ENCODE data around the gene ANO10.

The ANO10 gene

DNA sequence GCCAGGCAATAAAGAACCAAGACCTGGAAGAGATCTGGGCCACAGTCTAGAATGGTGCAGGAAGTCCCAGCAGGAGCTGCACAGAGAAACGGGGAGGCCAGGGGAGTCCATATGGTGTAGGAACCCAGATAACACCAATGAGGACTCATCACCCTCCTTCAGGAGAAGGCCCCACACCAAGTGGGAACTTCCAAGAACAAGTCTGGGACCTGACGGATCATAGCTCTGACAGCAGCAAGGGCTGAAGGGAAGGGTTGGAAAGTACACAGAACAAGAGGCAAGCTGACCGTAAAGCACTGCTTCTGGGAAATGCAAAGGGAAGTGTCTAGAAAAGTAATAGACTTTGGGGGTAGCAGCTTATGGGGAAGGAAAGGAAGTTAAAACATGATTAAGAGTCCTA, 34.5 kb downstream of the ANO10 start (continued):
- TF ChIP-seq ZNF335 (tag by site-specific recombination; conservative IDR thresholded peaks at IDR 0.05), result no peak
- TF ChIP-seq ZNF112 (tag by site-specific recombination; IDR thresholded peaks at IDR 0.05), result no peak
- no peak for TF ChIP-seq ZNF76 (tag by site-specific recombination; IDR thresholded peaks at IDR 0.05; ENCODE audit: borderline replicate concordance, low read depth)
- TF ChIP-seq, protein P1, sequence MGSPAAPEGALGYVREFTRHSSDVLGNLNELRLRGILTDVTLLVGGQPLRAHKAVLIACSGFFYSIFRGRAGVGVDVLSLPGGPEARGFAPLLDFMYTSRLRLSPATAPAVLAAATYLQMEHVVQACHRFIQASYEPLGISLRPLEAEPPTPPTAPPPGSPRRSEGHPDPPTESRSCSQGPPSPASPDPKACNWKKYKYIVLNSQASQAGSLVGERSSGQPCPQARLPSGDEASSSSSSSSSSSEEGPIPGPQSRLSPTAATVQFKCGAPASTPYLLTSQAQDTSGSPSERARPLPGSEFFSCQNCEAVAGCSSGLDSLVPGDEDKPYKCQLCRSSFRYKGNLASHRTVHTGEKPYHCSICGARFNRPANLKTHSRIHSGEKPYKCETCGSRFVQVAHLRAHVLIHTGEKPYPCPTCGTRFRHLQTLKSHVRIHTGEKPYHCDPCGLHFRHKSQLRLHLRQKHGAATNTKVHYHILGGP (tag by site-specific recombination; IDR thresholded peaks at IDR 0.05), result no peak

DNA sequence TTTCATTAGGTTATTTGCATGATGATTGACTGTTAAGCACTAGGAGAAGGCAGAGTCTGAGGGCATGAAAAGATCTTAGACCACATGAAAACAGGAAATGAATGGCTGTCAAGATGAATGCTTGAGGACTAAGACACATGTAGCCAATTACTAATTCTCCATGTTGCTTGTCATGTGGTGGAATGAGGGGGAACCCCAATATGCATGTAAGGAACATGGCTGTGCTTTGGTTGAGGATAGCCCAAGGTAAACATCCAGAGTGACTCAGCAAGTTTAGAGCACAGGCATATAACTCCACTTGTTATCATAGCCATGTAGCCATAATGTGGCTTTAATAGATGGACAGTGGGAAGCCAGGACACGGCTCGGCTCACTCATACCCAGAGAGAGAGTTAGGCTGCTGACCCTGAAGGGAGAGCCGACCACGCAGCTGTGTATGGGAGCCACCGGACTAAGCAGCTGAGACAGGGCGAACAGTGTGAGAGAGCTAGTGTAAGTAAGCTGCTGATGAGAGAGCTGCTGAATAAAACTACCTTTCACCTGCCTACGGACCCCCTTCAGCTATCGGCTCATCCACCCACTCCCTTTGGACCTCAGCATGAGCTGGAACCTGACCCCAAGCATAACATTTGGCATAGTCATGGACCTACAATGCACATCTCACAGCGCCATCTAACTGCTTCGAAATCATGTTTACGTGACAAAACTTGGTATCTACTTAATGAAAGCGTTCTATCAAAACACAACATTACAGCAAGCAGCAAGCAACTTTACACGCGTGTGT, 37.6 kb downstream of the ANO10 start:
- H3K9me3 ChIP-seq (ENCODE audit: control insufficient read depth, insufficient read depth, low read depth, low read length), result no peaks in the 10 kb centered on the region
- ChIA-PET POLR2A (no interaction called here), CTCF (no interaction called here)
- no peaks in the 10 kb centered on the region for H3K4me1 ChIP-seq (ENCODE audit: control insufficient read depth, insufficient read depth, low read length)
- no peak overlapping the region for H3K4me3 ChIP-seq (ENCODE audit: low read depth, low read length)
- H3K27ac ChIP-seq (ENCODE audit: extremely low read depth, low read depth, low read length), result no peak overlapping the region
- TF ChIP-seq, protein P2, sequence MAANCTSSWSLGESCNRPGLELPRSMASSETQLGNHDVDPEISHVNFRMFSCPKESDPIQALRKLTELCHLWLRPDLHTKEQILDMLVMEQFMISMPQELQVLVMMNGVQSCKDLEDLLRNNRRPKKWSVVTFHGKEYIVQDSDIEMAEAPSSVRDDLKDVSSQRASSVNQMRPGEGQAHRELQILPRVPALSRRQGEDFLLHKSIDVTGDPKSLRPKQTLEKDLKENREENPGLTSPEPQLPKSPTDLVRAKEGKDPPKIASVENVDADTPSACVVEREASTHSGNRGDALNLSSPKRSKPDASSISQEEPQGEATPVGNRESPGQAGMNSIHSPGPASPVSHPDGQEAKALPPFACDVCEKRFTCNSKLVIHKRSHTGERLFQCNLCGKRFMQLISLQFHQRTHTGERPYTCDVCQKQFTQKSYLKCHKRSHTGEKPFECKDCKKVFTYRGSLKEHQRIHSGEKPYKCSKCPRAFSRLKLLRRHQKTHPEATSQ (tag by site-specific recombination; IDR thresholded peaks at IDR 0.05), result no peak
- TF ChIP-seq ZNF239 (tag by site-specific recombination; IDR thresholded peaks at IDR 0.05) (no peak), KLF8 (tag by site-specific recombination; IDR thresholded peaks at IDR 0.05) (no peak), ZNF658 (tag by site-specific recombination; IDR thresholded peaks at IDR 0.05) (no peak), ZNF529 (tag by site-specific recombination; IDR thresholded peaks at IDR 0.05; ENCODE audit: insufficient replicate concordance) (no peak), SCRT2 (tag by site-specific recombination; IDR thresholded peaks at IDR 0.05) (no peak), ZNF10 (tag by site-specific recombination; IDR thresholded peaks at IDR 0.05) (no peak), ZSCAN16 (tag by site-specific recombination; IDR thresholded peaks at IDR 0.05) (no peak), ZNF335 (tag by site-specific recombination; conservative IDR thresholded peaks at IDR 0.05) (no peak), ZNF274 (IDR thresholded peaks at IDR 0.05; ENCODE audit: low read length) (no peak), ZNF274 (tag by site-specific recombination; IDR thresholded peaks at IDR 0.05; ENCODE audit: borderline replicate concordance) (no peak), ZNF776 (tag by site-specific recombination; IDR thresholded peaks at IDR 0.05; ENCODE audit: borderline replicate concordance) (no peak), ZNF621 (tag by site-specific recombination; IDR thresholded peaks at IDR 0.05) (no peak), ZFP69B (tag by site-specific recombination; IDR thresholded peaks at IDR 0.05) (no peak), WT1 (tag by site-specific recombination; IDR thresholded peaks at IDR 0.05) (no peak), ZFHX2 (tag by site-specific recombination; conservative IDR thresholded peaks at IDR 0.05) (no peak), ZNF248 (tag by site-specific recombination; IDR thresholded peaks at IDR 0.05) (no peak)
- TF ChIP-seq, protein P3, sequence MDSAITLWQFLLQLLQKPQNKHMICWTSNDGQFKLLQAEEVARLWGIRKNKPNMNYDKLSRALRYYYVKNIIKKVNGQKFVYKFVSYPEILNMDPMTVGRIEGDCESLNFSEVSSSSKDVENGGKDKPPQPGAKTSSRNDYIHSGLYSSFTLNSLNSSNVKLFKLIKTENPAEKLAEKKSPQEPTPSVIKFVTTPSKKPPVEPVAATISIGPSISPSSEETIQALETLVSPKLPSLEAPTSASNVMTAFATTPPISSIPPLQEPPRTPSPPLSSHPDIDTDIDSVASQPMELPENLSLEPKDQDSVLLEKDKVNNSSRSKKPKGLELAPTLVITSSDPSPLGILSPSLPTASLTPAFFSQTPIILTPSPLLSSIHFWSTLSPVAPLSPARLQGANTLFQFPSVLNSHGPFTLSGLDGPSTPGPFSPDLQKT (IDR thresholded peaks at IDR 0.05; ENCODE audit: borderline replicate concordance, low read depth, low read length), result no peak
- TF ChIP-seq, protein P4, sequence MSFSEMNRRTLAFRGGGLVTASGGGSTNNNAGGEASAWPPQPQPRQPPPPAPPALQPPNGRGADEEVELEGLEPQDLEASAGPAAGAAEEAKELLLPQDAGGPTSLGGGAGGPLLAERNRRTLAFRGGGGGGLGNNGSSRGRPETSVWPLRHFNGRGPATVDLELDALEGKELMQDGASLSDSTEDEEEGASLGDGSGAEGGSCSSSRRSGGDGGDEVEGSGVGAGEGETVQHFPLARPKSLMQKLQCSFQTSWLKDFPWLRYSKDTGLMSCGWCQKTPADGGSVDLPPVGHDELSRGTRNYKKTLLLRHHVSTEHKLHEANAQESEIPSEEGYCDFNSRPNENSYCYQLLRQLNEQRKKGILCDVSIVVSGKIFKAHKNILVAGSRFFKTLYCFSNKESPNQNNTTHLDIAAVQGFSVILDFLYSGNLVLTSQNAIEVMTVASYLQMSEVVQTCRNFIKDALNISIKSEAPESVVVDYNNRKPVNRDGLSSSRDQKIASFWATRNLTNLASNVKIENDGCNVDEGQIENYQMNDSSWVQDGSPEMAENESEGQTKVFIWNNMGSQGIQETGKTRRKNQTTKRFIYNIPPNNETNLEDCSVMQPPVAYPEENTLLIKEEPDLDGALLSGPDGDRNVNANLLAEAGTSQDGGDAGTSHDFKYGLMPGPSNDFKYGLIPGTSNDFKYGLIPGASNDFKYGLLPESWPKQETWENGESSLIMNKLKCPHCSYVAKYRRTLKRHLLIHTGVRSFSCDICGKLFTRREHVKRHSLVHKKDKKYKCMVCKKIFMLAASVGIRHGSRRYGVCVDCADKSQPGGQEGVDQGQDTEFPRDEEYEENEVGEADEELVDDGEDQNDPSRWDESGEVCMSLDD (tag by site-specific recombination; IDR thresholded peaks at IDR 0.05), result no peak
- TF ChIP-seq, protein P5, sequence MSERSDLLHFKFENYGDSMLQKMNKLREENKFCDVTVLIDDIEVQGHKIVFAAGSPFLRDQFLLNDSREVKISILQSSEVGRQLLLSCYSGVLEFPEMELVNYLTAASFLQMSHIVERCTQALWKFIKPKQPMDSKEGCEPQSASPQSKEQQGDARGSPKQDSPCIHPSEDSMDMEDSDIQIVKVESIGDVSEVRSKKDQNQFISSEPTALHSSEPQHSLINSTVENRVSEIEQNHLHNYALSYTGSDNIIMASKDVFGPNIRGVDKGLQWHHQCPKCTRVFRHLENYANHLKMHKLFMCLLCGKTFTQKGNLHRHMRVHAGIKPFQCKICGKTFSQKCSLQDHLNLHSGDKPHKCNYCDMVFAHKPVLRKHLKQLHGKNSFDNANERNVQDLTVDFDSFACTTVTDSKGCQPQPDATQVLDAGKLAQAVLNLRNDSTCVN (tag by site-specific recombination; optimal IDR thresholded peaks at IDR 0.05), result no peak
- no peaks in the 10 kb centered on the region for H3K36me3 ChIP-seq (ENCODE audit: control insufficient read depth in 2 of 2, insufficient read depth in 1 of 2, low read length in 2 of 2)
